Measurements from ENCODE around the gene FAM167B. TPM values are rescaled to one million over a fixed set of nuclear protein-coding genes. Genes with fewer than 3 reads are reported as not detected.

Gene FAM167B
- total and polyA plus RNA-seq, 8 donors: 3.7 to 16.8 (median 4.8) TPM

DNA sequence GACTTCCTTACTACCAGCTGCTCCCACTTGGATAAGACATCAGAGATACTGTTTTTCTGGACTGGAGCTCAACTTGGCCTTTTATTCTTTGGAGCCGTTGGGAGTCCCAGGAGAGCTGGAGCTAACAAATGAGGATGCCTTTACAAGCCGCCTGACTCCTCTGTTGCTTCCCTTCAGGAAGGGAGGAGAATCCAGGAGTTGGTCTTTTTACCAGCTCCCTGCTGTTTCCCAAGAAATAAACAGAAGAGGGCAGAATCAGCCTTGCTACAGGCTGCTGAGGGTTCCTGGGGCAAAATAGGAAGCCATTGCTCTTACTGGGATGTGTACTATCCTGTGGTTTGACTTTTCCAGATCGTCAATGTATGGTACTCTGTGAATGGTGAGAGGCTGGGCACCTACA is 23.3 kb upstream of the FAM167B start:
- ATAC-seq: no peak
- Histone ChIP-seq H3K4me3 (peak overlapping the region in 1 of 2 donors; percentile 93), H3K9me3 (no peaks in the 10 kb centered on the region), H3K27ac (no peak overlapping the region), H3K4me1 (peaks cover 22 to 28% of the 10 kb centered on the region in 2 donors), H3K36me3 (peaks cover 0 to 57% of the 10 kb centered on the region in 2 donors), H3K27me3 (no peaks in the 10 kb centered on the region)
- no peak for DNase-seq
- TF ChIP-seq, protein P1, sequence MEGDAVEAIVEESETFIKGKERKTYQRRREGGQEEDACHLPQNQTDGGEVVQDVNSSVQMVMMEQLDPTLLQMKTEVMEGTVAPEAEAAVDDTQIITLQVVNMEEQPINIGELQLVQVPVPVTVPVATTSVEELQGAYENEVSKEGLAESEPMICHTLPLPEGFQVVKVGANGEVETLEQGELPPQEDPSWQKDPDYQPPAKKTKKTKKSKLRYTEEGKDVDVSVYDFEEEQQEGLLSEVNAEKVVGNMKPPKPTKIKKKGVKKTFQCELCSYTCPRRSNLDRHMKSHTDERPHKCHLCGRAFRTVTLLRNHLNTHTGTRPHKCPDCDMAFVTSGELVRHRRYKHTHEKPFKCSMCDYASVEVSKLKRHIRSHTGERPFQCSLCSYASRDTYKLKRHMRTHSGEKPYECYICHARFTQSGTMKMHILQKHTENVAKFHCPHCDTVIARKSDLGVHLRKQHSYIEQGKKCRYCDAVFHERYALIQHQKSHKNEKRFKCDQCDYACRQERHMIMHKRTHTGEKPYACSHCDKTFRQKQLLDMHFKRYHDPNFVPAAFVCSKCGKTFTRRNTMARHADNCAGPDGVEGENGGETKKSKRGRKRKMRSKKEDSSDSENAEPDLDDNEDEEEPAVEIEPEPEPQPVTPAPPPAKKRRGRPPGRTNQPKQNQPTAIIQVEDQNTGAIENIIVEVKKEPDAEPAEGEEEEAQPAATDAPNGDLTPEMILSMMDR (IDR thresholded peaks at IDR 0.05): no peak
- intact Hi-C loops (cut with DNase I): no loop called here

DNA sequence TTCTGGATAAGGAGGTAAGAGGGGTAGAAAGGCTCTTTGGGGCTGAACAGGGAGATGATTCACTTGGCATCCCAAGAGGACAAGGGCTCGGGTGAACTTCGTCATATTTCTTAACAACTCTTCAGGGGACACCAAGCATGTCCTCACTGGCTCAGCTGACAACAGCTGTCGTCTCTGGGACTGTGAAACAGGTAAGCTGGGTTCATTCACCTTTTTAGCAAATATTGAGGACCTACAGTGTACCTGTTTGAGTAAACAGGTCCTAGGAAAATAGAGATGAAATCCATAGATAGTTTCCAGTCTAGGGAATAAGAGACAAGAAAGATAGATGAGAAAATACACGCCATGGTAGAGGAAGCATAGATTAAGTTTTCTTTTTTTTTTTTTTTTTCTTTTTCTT is 22.7 kb upstream of the FAM167B start:
- H3K9me3 ChIP-seq: no peaks in the 10 kb centered on the region
- H3K4me3 ChIP-seq: no peak overlapping the region
- no peaks in the 10 kb centered on the region for H3K27me3 ChIP-seq
- peaks cover 0 to 63% of the 10 kb centered on the region in 2 donors for H3K36me3 ChIP-seq
- intact Hi-C loops (cut with DNase I): no loop called here
- ATAC-seq: no peak
- DNase-seq: no peak
- TF ChIP-seq, protein P1 (IDR thresholded peaks at IDR 0.05): no peak
- H3K4me1 ChIP-seq: peaks cover 22 to 28% of the 10 kb centered on the region in 2 donors
- no peak overlapping the region for H3K27ac ChIP-seq

DNA sequence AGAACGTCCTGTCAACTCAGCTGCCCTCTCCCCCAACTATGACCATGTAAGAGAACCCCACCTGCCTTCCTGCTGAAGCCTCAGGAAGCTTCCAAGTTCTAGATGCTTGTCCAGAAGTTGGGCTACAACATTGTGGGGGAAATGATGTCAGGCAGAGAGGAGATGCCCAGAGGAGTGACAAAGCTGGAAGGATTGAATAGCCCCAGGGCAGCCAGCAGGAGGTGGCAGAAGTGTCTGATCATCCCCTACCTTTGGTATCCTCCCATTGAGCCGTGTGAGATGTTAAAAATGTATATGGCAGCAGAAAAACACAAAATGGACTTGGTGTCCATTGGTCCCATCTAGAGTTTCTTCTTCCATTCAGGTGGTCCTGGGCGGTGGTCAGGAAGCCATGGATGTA is 18.3 kb upstream of the FAM167B start:
- TF ChIP-seq, protein P1 (IDR thresholded peaks at IDR 0.05): no peak
- H3K36me3 ChIP-seq: peaks cover 0 to 100% of the 10 kb centered on the region in 2 donors
- no peak for ATAC-seq
- H3K4me3 ChIP-seq: no peak overlapping the region
- no peaks in the 10 kb centered on the region for H3K9me3 ChIP-seq
- peaks cover 2 to 5% of the 10 kb centered on the region in 2 donors for H3K4me1 ChIP-seq
- DNase-seq: no peak
- H3K27ac ChIP-seq: no peak overlapping the region
- intact Hi-C loops (cut with DNase I): no loop called here
- no peaks in the 10 kb centered on the region for H3K27me3 ChIP-seq

DNA sequence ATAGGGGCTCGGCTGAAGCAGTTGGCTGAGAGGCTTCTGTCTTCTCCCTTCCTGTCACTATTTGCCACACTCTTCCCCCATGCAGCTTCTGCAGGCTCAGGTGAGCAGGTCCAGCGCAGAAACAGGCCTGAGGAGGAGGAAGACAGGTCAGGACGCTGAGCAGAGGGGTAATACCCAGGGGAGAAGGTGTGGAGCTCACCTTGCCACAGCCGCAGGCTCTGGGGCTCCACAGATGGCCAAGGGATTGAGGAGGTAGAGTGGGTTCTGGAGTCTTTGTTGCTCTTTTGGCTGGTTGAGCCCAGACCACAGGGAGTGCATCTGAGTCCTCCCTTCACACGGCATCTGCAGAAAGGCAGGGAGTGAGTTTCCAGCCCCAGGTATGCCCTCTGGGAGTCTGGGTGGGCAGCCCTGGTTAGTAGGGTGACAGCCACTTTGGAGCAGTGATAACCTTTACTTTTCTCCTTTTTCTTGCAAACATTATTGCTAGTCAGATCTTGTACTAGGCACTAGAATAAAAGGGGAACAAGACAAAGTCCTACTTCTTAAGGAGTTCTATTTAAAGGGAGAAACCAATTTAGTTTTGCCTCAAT is 15.1 kb upstream of the FAM167B start:
- no peak overlapping the region for H3K27ac ChIP-seq
- H3K36me3 ChIP-seq: peaks cover 0 to 82% of the 10 kb centered on the region in 2 donors
- no peaks in the 10 kb centered on the region for H3K9me3 ChIP-seq
- ATAC-seq (no peak), DNase-seq (no peak)
- TF ChIP-seq, protein P1 (IDR thresholded peaks at IDR 0.05): no peak
- no peak overlapping the region for H3K4me3 ChIP-seq
- intact Hi-C loops (cut with DNase I): no loop called here
- H3K27me3 ChIP-seq: no peaks in the 10 kb centered on the region
- H3K4me1 ChIP-seq: no peaks in the 10 kb centered on the region

DNA sequence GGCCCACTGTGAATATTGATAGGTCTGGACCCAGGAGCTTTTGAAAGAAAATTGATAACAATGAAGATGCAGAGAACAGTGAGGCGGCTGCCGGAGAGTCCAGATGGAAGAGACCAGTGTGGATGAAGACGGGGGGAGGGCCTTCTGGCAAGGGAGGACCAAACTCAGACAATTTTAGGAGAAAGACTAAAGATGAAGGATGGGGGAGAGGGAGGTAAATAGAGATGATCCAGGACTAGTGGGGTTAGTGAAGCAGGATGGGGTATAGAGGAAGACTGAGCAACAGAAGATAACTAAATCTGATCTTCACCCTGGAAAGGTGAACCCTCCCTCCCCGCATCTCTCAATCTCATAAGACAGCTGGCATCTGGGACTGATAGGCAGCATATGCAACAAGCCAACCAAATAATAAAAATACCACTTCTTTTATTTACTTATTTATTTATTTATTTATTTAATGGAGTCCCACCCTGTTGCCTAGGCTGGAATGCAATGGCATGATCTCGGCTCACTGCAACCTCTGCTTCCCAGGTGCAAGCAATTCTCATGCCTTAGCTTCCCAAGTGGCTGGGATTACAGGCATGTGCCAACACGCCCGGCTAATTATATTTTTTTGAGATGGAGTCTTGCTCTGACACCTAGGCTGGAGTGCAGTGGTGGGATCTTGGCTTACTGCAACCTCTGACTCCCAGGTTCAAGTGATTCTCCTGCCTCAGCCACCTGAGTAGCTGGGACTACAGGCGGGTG is 14.3 kb upstream of the FAM167B start:
- ATAC-seq: no peak
- TF ChIP-seq, protein P1 (IDR thresholded peaks at IDR 0.05): no peak
- peak in 1 of 4 donors; percentile 2 for DNase-seq
- Histone ChIP-seq H3K9me3 (no peaks in the 10 kb centered on the region), H3K27ac (no peak overlapping the region), H3K36me3 (peaks cover 0 to 74% of the 10 kb centered on the region in 2 donors), H3K4me1 (no peaks in the 10 kb centered on the region), H3K4me3 (no peak overlapping the region), H3K27me3 (no peaks in the 10 kb centered on the region)
- intact Hi-C loops (cut with DNase I): no loop called here

Measured in left lung (tissue), 10 donors.